GM12892 (cell line): ENCODE results near the gene LRRTM4.

Experiments
- POLR2A ChIP-seq: IDR thresholded peaks from 2 replicates; pipeline ENCODE4 v1.6.1; 2011; ENCODE audit warnings: low read depth, low read length, control low read depth
- TAF1 ChIP-seq: IDR thresholded peaks from 2 replicates; pipeline ENCODE4 v1.6.1; 2011; ENCODE audit warnings: low read depth, mild to moderate bottlenecking, control low read depth, low read length, borderline replicate concordance

DNA sequence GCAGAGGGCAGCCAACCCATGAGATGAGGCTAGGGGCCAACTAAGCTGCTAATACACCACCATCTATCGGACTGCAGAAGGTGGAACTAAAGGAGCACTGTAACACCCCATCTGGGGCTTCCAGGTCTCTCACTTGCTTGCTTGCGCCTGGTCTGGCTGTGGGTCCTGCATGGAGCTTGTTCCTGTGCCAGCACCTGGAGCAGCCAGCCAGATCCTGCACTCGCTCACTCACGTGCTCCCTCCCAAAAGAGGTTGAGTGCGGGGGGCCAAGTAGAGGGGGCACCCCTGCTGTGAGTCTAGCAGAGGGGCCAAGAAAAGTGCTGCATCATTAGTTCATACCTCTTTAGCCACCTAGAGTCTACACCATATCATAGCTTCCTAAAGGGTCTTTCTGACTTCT lies 250.9 kb downstream of the LRRTM4 start:
- no peak for TF ChIP-seq TAF1
- TF ChIP-seq POLR2A = no peak
